Stimulated activated CD8-positive, alpha-beta memory T cell treated with anti-CD3 and anti-CD28 coated beads, Interleukin-15, amount 100 ng/mL, for 4 hours (primary cell): ENCODE measurements around the gene MLANA.
A peak's percentile ranks its signal among the peaks of the same experiment; 100 is the strongest.
"Not testable (repeated sequence)": the region's sequence is repeated elsewhere in the genome, so short reads cannot be mapped to it uniquely, and the experiment has no call there.

Experiments
- DNase-seq, 2 donors: peaks; one replicate each; pipeline ENCODE4 v3.0.0-alpha.2; 2020; ENCODE audit warnings: low read depth in 2 of 2

MLANA gene

DNA sequence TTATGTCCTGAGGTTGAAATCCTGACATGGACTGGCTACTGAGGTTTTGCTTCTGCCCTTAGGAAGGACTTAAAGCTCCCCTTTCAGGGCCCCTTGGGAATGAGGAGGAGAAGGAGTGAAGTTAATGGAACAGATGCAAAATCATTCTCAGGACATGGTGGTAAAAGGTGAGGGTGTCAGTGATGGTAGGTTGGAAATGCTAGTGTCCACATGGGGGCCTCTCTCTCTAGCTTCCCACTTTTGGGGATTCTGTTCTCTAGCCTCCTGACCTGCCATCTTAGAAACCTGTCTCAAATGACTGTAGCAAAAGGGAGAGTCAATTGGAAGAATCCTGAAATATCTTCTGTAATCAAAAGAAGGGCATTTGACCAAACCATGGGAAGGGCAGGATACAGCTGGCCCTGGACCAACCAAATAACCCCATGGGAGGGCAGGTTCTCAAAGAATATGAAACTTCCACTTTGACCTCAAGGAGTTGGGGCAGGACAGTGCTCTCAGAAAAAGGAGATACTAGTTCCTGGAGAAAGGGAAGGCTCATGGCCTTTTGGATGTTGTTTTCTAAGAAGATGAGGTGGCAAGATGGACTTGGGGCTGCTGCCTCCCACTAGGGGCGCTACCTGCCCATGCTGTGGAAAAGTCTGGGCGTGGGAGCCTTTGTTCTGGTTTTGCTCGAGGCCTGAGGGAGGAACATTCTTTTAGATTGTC, 21.2 kb upstream of the MLANA start:
- DNase-seq = no peak

GRCh38 chr9:5870020-5870339, 20.7 kb upstream of the MLANA start:
- DNase-seq = no peak

- no peak for DNase-seq
These were observed 20.0 kb upstream of the MLANA start for GRCh38 chr9:5870691-5871090.

GRCh38 chr9:5871785-5872184, 18.9 kb upstream of the MLANA start:
- DNase-seq = no peak

GRCh38 chr9:5872511-5872910, 18.2 kb upstream of the MLANA start:
- DNase-seq = no peak

- no peak for DNase-seq
These were observed 17.2 kb upstream of the MLANA start for GRCh38 chr9:5873439-5873838.

- DNase-seq = no peak
These were observed 16.6 kb upstream of the MLANA start for GRCh38 chr9:5874048-5874447.

- DNase-seq = no peak
These were observed 14.7 kb upstream of the MLANA start for GRCh38 chr9:5876026-5876425.

GRCh38 chr9:5876711-5877110, 14.0 kb upstream of the MLANA start:
- DNase-seq = no peak

DNA sequence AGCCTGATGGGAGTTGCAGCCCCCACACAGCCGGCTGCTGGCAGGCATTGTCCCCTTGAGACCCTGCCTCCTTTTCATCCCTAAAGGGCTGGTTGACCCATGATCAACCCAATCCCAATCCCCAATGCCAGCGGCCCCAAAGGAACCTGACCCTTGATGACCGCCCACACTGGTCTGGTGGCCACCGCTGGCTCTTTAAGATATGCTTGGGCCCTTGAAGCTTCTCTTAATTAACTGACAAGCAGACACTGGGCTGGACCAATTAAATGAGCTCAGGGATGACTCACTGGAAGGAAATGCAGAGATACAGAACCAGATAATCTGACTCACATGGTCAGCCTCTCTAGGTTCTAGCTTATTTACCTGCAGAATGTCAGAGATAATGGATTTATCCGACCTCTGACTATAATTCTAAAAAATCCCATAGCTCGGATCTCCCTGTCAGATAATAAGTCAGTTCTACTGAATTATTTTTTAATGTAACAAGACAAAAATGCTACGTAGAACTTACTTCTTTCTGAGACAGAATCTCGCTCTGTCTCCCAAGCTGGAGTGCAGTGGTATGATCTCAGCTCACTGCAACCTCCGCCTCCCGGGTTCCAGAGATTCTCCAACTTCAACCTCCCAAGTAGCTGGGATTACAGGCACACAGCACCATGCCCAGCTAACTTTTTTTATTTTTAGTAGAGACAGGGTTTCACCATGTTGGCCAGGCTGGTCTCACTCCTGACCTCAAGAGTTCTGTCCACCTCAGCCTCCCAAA, 11.1 kb upstream of the MLANA start:
- no peak for DNase-seq

GRCh38 chr9:5882244-5883012, 8.3 kb upstream of the MLANA start:
- DNase-seq = not testable (repeated sequence)

GRCh38 chr9:5884191-5884590, 6.5 kb upstream of the MLANA start:
- no peak for DNase-seq

DNA sequence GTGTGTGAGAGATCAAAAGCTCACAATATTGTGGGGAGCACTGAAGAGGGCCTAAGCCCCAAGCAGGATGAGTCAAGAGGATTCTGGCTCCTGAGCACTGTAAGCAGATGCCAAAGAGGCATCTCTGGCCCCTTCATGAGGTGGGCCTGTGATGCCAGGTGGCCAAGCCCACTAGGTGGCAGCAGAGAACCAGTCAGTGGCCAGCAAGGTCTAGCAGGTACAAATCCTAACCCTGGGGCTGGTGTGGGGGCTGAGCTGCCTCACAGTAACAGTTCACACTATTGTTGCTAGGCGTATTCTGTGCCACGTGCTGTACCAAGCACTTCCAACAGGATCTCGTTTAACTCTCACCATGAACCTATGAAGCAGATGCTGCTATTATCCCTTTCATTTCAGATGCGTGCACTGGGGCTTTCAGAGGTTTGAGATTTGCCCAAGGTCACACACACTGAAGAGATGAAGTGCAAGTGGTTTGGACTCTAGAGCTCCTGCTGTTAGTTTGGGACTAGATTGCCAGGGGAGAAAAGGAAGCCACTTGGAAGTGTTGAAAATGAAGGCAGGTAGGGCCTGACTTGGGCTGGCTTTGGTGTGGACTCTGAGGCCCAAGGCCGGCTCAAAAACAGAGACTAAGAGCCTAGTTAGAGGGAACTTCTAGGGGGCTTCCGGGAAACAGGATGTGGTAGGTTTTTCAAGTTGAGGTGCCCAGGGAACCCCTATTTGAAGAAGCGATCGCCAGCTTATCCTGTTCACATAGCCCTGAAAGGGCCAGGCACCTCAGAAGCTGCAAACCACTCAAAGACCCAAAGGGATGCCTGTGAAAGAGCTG, 4.4 kb upstream of the MLANA start:
- peak; percentile 46 to 55 for DNase-seq

- no peak for DNase-seq
These were observed 1.9 kb downstream of the MLANA start for GRCh38 chr9:5892456-5893133.

- DNase-seq = no peak
These were observed 2.4 kb downstream of the MLANA start for GRCh38 chr9:5893134-5893505.

DNA sequence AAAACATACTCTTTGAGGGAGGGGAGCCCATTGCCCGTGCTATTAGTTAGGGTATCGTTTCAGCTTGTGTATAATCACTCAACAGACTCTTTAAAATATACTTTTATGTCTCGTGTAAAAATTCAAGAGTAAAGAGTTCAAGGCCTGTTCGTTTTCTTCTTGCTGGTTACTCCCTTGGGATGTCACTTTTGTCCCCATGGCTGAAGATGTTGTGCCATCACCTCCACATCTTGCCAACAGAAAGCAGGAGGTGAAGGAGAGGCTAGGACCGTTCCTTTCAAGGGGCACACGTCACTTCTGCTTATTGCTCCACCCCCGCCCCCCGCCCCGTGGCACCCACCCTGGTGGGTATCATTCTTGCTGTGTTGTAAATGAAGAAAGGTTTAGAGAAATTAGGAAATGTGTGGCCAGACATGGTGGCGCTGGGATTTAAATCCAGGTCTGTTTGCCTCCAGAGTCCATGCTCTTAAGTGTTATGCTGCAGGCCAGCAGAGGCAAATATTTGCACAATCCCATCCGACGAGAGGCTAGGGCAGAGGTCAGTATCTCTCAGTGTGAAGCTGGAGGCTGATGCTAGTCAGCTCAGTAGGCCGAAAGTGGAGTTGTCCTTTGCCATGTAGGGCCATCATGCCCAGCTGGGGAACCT, 3.0 kb downstream of the MLANA start:
- DNase-seq = no peak

DNA sequence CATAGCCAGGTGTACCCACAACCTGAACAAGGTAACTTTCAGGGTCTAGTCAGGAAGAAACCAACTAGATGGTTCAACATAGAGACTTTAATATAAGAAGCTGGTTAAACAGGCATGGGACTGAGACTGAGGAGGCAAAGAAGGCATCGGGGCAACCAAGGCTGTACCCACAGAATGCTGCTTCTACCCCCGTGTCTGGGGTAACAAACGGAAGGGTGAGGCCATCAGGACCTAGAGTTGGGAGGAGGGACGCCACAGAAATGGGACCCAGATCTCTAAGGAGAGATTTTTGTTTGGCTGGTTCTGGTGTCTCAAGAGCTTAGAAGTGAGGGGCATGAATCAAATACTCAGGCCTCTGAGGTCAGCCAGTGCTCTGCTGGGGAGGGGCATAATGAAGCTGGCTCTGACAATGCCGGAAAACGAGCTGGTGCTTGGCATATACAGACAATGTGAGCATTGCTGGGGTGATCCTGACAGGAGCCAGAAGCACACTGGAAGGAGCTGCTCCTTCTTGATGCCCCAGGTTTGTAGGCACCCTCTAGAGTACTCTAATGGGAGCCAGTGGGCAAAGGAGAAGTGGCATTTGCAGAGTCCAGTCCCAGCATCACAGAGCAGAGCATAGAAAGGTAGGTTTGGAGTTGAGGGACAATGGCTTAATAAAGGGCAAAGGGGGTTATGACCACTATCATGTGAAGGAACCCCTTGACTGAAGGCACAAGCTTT, 3.7 kb downstream of the MLANA start:
- DNase-seq = no peak

- no peak for DNase-seq
These were observed 5.1 kb downstream of the MLANA start for GRCh38 chr9:5895782-5896181.

DNA sequence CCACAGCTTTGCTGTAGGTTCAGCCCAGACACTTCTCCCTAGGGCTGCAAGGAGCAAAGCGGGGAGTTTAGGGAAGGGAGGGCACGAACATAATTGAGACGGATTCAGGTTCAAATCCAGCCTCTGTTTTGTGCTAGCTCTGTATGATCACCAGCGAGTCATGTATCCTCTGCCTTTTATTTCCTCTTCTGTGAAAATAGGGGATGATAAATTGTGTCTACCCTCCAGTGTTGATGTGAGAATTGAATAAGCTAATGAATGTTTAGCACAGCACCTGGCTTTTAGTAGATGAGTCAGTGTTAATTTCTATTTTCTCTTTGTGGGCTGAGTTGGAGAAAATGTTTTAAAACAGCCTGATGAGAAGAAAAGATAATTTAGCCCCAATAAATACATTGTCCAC, 6.2 kb downstream of the MLANA start:
- no peak for DNase-seq

GRCh38 chr9:5897851-5898250, 7.2 kb downstream of the MLANA start:
- DNase-seq = no peak
